Right lobe of liver (tissue), 6 donors: ENCODE measurements around the gene GPC5. TPM values are rescaled to one million over a fixed set of nuclear protein-coding genes. Genes with fewer than 3 reads are reported as not detected.
A peak's percentile ranks its signal among the peaks of the same experiment; 100 is the strongest.
"Not testable (repeated sequence)": the region's sequence is repeated elsewhere in the genome, so short reads cannot be mapped to it uniquely, and the experiment has no call there.

Experiments used
- ATAC-seq, 4 donors: fragments of 200-7000 bp; cut with Tn5 transposase; one replicate each; pipeline ENCODE4 v1.9.1; 2020; ENCODE audit warnings: mild to moderate bottlenecking in 4 of 4, moderate library complexity in 4 of 4
- DNase-seq, 3 donors: peaks; one replicate each; pipeline ENCODE4 v3.0.0-alpha.2; 2020
- H3K27ac ChIP-seq, 3 donors: fragments of 200-600 bp; one replicate each; pipeline ENCODE4 v1.8.0; 2022
- H3K27me3 ChIP-seq, 2 donors: fragments of 200-600 bp; one replicate each; pipeline ENCODE4 v1.8.0; 2022
- H3K36me3 ChIP-seq, 4 donors: fragments of 200-600 bp; sonication (generic) in 1 of 4; one replicate each; pipeline versions ENCODE4 v1.5.1 to v1.8.0; 2017 to 2022; ENCODE audit warnings: control low read depth in 1 of 4
- H3K4me1 ChIP-seq, 4 donors: fragments of 200-600 bp; sonication (generic) in 1 of 4; one replicate each; pipeline versions ENCODE4 v1.5.1 to v1.8.0; 2017 to 2022; ENCODE audit warnings: control low read depth in 1 of 4
- H3K4me3 ChIP-seq, 3 donors: fragments of 200-600 bp; one replicate each; pipeline ENCODE4 v1.8.0; 2022
- H3K9me3 ChIP-seq, 4 donors: fragments of 200-600 bp; sonication (generic) in 1 of 4; one replicate each; pipeline versions ENCODE4 v1.5.1 to v1.8.0; 2017 to 2022; ENCODE audit warnings: control low read depth in 1 of 4
- CTCF ChIP-seq, 4 donors: fragments of 200-600 bp in 3 of 4; fragments of 450-650 bp in 1 of 4; IDR thresholded peaks; one replicate each; pipeline versions ENCODE4 v1.5.1 to v1.8.0; 2016 to 2022; ENCODE audit warnings: antibody characterized with exemption in 4 of 4, mild to moderate bottlenecking in 2 of 4
- POLR2A ChIP-seq: fragments of 450-650 bp; IDR thresholded peaks from one replicate; pipeline ENCODE4 v1.6.1; 2017; ENCODE audit warnings: antibody characterized with exemption, mild to moderate bottlenecking
- WGBS: methylation state at CpG from one replicate; pipeline ENCODE4 v1.1.6; 2018; ENCODE audit warnings: low coverage, low lambda C conversion rate; ENCODE audit not compliant: insufficient coverage; ENCODE audit errors: missing lambda C conversion rate; 5-methylcytosine and 5-hydroxymethylcytosine counted together
- intact Hi-C, 2 donors: fragments of 100-400 bp; cut with DNase I; formaldehyde crosslinking; loops; one replicate each; pipeline versions ENCODE4 v1.11.2 to v1.14.1; 2022
- total RNA-seq, 6 experiments: library from RNA; depleted of rRNA in 2 of 6; stranded (reverse); fragments of >200 nt in 2 of 6; fragmentation: NEBNext Ultra II Directional in 3 of 6; extraction: Animal tissue kit (Norgen Biotek cat#: 25700) in 3 of 6; gene quantifications; one replicate each; pipeline versions ENCODE4 v1.1.0 to v1.2.4, GENCODE V29; 2016 to 2023
- donor health status: DM: no; HTN: yes; CAD: no.
- donor health status: DM: no; HTN: no; CAD: no.
- donor health status: DM: no; HTN: no; CAD: no.
- donor health status: DM: no; HTN: yes; CAD: no.
- donor health status: DM: no; HTN: yes; CAD: no.

The GPC5 gene
- total RNA-seq, 6 experiments from 2014 or later = 0.12 to 0.99 (median 0.66) TPM

- intact Hi-C loops = no loop called here
- ATAC-seq = no peak
Observed at GRCh38 chr13:92873029-92873428, 1474.6 kb downstream of the GPC5 start.

GRCh38 chr13:92886535-92887077, 1488.2 kb downstream of the GPC5 start:
- Histone ChIP-seq H3K27ac (no peak overlapping the region), H3K9me3 (no peaks in the 10 kb centered on the region), H3K4me3 (no peak overlapping the region), H3K27me3 (no peaks in the 10 kb centered on the region), H3K36me3 (no peaks in the 10 kb centered on the region), H3K4me1 (no peaks in the 10 kb centered on the region)
- no peak for DNase-seq
- WGBS = 50% methylated on average over 1 of the region's 1 CpG
- TF ChIP-seq CTCF (IDR thresholded peaks at IDR 0.05) (no peak), POLR2A (no peak)
- ATAC-seq = no peak
- intact Hi-C loops = no loop called here

More at GRCh38 chr13:92873029-92873428, 1474.6 kb downstream of the GPC5 start:
- no peak for TF ChIP-seq CTCF (IDR thresholded peaks at IDR 0.05)
- TF ChIP-seq POLR2A = no peak
- DNase-seq = no peak
- Histone ChIP-seq H3K27me3 (no peaks in the 10 kb centered on the region), H3K4me1 (no peaks in the 10 kb centered on the region), H3K27ac (no peak overlapping the region), H3K9me3 (no peaks in the 10 kb centered on the region), H3K4me3 (no peak overlapping the region), H3K36me3 (no peaks in the 10 kb centered on the region)
- WGBS = 79% methylated on average over 3 of the region's 3 CpGs

GRCh38 chr13:92894447-92894846, 1496.0 kb downstream of the GPC5 start:
- H3K27ac ChIP-seq = no peak overlapping the region
- intact Hi-C loops = no loop called here
- ATAC-seq = no peak
- no peak overlapping the region for H3K4me3 ChIP-seq
- no peaks in the 10 kb centered on the region for H3K9me3 ChIP-seq
- WGBS = 83% methylated on average over 3 of the region's 3 CpGs
- TF ChIP-seq CTCF (IDR thresholded peaks at IDR 0.05) = no peak
- TF ChIP-seq POLR2A = no peak
- H3K4me1 ChIP-seq = no peaks in the 10 kb centered on the region
- H3K27me3 ChIP-seq = no peaks in the 10 kb centered on the region
- no peak for DNase-seq
- no peaks in the 10 kb centered on the region for H3K36me3 ChIP-seq

GRCh38 chr13:92896842-92897241, 1498.4 kb downstream of the GPC5 start:
- peak in 3 of 4 donors; percentile 36 to 42 (median 41) for ATAC-seq
- H3K4me1 ChIP-seq = no peaks in the 10 kb centered on the region
- intact Hi-C loops = no loop called here
- H3K9me3 ChIP-seq = no peaks in the 10 kb centered on the region
- TF ChIP-seq POLR2A (no peak), CTCF (IDR thresholded peaks at IDR 0.05) (peak in 3 of 4 donors; percentile 32 to 36 (median 35))
- DNase-seq = no peak
- no peaks in the 10 kb centered on the region for H3K36me3 ChIP-seq
- H3K27me3 ChIP-seq = no peaks in the 10 kb centered on the region
- 31% methylated on average over 2 of the region's 2 CpGs for WGBS
- no peak overlapping the region for H3K27ac ChIP-seq
- no peak overlapping the region for H3K4me3 ChIP-seq

- DNase-seq, intact Hi-C loops, H3K27ac ChIP-seq, H3K27me3 ChIP-seq, H3K9me3 ChIP-seq, ATAC-seq, H3K36me3 ChIP-seq, H3K4me1 ChIP-seq, H3K4me3 ChIP-seq: not testable (repeated sequence)
Observed at GRCh38 chr13:92898946-92899345, 1500.5 kb downstream of the GPC5 start.
